Nucleus accumbens (tissue), 56 donors: ENCODE data around the gene SMG6.
A peak's percentile ranks its signal among the peaks of the same experiment; 100 is the strongest.
"Not testable (repeated sequence)": the region's sequence is repeated elsewhere in the genome, so short reads cannot be mapped to it uniquely, and the experiment has no call there.

Experiments used
- DNase-seq, 56 donors: peaks; one replicate each; lab custom pipeline; 2025; lab: John Stamatoyannopoulos, UW

The SMG6 gene

DNA sequence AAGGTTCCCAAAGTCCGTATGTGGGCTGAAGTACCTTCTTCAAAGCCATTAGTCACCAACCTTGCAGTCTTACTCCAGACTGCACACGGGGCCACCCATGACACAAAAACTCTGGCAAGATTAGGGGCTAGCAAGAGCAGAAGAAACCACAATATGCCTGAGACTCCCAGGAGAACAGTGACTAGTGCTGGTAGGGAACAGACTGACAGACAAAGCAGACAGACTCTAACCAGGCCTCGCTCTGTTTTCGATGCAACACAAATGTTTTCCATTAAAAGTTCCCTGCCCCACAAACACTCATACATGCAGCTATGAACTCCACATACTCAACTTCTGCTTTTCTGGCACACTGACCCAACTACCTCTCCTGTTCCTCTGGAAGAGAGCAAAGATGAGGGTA is 146.5 kb downstream of the SMG6 start:
- no peak for DNase-seq

DNA sequence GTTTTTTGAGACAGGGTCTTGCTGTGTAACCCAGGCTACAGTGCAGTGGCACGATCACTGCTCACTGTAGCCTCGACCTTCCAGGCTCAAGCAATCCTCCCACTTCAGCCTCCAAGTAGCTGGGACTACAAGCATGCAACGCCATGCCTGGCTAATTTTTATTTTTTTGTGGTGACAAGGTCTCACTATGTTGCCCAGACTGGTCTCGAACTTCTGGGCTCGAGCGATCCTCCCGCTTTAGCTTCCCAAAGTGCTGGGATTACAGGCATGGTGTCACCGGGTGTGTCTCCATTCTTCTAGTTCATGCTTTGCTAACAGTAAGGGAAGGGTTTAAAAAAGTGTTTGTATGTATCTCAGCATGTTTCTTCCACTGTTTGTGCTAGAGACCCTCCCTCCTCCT is 146.9 kb downstream of the SMG6 start:
- no peak for DNase-seq

DNA sequence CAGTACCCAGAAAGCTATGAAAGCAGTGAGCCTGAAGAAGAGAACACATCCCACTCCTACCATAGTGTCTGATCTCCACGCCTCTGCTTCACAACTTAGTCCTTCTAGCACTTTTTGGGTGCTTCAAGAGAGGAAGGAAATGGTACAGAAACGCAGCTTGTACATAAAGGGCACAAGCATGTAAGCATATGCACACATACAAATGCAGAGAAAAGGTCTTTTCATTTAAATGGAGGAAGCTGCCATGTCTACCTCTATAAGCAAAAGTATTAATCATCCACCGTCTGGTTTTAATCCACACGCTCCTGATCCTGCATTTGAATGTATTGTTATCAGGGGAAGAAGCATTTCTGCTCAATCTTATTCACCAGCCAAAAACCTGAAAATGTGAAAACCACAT is 148.0 kb downstream of the SMG6 start:
- no peak for DNase-seq

DNA sequence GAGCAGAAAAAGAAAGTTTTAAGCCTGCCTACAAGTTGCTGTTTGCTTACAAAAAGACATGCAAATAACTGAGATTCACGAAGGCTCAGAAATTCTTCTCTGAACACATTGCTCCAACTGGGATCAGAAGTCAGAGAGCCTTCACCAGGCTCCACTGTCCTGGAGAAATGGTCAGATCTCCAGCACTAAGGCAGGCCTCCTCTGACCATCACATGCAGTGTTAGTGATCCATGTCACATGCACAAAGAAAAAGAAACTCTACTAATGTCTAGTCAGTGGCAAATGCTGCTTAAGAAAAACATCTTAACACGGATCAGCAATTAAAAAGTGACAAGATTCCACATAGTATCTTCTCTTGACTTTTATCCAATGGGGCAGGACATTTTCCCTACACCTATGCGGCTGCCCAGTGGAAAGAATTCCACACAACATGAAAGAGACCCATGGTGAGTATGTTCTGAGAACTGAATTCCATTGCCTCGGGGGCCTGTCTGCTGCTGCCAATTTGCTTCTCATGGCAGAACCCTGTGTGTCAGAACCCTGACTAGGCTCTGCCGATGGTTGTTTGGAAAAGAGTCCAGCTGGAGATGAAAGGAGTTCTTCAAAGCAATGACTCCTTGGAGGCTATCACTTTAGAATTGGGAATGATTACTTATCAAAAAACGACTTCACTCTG is 152.1 kb downstream of the SMG6 start:
- no peak for DNase-seq

DNA sequence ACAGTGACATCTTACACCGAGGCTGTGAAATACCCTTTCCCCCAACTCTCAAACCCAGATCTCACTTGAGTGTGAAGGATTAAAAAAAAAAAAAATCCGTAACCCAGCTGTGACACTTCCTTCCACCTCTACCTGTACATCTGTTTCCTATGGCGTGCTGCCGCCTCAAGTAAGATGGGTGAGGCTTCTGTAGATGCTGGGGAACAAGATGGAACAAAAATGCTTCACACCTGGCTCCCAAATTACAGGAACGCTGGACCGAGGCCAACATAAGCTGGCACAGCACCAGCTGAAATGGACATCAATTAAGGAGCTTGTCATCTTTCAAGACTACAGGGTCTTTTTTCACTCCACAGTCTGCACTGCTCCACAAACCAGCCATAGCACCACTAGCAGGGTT is 152.8 kb downstream of the SMG6 start:
- no peak for DNase-seq

DNA sequence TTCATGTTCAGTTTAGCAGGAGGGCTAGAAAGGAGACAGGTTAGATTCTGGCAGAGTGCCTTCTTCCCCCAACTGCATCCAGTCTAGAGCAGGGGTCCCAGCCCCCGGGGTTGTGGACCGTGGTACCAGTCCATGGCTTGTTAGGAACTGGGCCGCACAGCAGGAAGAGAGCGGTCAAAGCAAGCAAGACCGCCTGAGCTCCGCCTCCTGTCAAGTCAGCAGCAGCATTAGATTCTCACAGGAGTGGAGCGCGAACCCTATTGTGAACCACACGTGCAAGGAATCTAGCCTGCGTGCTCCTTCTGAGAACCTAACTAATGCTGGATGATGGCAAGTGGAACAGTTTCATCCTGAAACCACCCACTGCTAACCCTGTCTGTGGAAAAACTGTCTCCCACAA is 153.7 kb downstream of the SMG6 start:
- no peak for DNase-seq

DNA sequence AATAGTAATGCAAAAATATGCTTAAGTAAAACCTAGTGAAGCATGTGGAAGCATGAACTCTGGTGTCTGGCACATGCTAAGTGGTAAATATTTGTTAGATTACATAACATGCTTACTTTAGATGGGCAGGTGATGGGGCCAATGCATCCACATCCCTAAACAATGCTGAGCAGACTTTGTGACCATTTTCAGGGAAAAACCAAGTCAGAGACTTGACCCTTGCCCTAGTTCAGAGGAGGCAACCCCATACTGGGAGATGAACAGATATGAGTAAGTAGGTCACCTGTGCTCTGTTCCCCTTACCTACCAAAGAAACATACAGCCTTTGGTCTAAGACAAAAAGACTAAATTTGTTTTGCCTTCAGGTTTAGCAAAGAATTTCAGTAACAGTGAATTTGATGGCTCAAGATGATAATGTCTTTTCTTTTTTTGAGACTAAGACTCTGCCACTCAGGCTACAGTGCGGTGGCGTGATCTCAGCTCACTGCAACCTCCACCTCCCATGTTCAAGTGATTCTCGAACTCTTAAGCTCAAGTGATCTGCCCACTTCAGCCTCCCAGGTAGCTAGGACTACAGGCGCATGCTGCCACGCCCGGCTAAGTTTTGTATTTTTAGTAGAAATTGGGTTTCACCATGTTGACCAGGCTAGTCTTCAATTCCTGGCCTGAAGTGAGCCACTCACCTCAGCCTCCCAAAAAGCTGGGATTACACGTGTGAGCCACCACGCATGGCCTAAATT is 157.3 kb downstream of the SMG6 start:
- DNase-seq, result no peak

DNA sequence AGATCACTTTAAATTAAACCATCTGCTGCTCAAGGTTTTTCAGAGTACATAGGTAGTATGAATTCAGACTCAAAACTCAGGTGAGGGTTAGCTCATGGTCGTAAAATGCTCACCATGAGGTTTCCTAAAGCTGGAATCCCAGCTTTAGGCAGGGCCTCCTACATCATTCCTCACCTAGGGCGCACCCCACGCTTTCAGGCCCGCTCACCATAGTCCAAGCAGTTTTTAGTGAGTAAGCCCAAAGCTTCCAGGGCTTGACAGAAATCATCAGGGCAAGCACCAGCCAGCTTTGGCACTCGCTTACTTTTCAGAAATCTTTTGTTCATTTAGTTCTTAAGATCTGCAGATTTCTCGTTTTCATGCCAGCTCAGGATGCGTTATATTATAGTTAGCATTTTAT is 158.9 kb downstream of the SMG6 start:
- DNase-seq, result no peak

DNA sequence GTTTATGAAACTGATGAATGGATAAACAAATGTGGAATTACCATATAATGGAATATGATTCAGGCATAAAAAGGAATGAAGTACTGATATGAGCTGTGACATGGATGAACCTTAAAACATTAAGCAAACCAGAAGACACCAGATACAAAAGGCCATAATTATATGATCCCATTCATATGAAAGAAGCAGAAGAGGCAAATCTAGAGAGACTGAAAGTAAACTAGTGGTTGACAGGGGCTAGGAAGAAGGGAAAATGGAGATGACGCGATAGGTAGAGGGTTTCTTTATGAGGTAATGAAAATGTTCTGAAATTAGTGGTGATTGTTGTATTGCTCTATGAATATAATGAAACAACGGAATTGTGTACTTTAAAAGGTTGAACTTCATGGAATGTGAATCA is 160.3 kb downstream of the SMG6 start:
- DNase-seq, result no peak

DNA sequence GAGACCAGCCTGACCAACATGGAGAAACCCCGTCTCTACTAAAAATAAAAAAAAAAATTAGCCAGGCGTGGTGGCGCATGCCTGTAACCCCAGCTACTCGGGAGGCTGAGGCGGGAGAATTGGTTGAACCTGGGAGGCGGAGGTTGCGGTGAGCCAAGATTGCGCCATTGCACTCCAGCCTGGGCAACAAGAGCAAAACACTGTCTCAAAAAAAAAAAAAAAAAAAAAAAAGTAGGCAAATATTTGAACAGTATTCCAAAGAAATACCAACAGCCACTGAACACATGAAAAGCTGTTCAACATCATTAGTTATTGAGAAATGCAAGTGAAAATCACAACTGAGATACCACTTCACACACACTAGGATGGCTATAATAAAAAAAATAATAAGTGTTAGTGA is 160.9 kb downstream of the SMG6 start:
- not testable (repeated sequence) for DNase-seq

DNA sequence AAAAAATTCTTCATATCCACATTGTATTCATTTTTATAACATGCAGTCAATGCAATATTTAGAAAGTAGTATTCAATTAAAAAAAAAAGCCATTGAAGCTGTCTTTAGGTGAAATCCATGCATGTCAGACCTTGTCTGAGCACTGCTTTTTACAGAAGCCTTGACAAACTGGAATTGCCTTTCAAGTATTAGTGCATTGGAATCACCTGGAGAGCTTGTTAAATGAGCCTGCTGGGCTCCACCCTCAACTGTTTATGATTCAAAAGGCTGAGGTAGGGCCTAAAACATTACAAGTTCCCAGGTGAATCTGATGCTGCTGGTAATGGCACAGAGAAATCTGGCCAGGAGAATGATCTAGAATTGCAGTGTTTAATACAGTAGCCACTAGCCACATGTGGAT is 162.9 kb downstream of the SMG6 start:
- DNase-seq, result no peak

DNA sequence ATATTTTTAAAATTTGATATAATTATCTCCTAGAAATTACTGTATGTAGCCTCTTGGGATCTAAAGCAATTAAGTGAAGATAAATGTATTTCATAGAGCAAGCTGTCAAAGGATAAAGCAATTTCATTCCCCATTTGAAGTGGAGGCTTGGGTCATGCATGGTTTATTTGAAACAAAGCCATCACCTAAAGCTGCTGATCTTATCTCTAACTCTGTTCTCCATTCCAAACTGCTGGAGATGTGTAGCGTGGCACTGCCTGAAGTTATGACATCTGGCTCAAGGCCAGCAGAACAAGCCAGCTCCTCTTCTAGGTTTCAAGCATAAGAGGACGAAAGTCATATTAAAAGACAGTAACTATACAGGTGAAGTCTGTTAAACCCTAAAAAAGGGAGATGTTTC is 164.8 kb downstream of the SMG6 start:
- DNase-seq, result no peak

DNA sequence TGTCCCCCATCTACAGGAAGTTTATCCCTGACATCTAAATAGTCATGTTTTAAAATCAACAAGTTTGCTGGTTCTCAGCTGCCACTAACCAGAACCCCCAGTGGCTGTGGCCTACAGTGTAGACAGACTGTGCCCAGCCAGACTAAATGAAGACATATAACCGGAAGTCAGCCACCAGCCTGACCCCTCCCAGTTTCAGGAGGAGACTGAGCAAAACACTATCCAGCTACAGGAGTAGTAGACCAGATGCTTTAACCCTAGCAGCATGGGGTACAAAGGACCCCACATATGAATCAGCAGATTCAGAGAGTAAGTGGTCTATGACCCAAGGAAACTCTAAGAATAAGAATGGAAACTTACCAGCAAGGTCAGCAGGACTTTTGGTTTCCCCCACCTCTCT is 165.3 kb downstream of the SMG6 start:
- no peak for DNase-seq

DNA sequence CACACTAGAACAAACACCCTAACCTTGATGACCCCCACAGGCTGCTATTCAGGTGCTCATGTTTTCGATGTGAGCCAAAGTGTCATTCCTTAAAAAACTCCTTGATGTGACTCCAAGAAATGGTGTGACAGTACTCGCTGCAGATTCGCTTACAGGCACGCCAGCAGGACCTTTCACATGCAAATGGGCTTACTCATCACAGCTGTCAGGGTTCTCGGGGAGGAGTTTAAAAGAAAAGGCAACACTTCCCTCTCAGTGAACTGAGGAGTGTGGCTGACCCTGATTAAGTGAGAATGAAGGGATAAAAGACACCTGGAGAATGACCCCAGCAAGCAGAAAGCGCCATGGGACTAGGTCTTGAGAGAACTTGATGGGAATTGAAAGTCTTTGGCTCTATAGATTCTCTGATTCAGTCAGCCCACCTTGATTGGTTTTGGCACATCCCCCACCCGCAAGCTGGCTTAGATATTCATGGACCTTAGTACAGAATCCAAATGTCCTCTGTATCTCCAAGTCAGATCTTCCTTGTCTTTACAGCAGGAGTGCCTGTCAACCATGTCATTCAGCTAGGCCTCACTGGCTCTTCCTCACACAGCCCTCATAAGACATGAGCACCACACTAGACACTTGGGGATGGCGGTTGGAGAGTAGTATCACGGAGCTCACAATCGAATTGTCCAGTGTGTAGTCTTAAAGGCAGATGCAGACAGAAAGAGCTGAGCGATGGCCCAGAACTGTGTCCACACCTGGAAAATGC is 166.1 kb downstream of the SMG6 start:
- peak in 5 of 56 donors; percentile 2 to 21 (median 8) for DNase-seq

DNA sequence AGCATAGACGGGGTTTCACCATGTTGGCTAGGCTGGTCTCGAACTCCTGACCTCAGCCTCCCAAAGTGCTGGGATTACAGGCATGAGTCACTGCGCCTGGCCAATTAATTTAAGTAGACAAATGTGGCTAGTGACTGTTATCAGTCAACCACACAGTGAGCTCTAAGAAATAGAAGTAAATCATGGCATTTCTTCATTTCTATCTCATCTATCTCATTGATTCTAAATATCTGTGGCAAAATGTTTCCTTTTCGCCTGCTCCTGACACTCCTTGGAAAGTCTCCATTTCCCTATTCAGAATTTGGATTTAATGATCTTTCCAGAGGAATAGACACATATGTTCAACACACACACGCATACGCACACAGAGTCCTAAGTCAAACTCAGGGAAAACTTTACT is 167.3 kb downstream of the SMG6 start:
- no peak for DNase-seq

DNA sequence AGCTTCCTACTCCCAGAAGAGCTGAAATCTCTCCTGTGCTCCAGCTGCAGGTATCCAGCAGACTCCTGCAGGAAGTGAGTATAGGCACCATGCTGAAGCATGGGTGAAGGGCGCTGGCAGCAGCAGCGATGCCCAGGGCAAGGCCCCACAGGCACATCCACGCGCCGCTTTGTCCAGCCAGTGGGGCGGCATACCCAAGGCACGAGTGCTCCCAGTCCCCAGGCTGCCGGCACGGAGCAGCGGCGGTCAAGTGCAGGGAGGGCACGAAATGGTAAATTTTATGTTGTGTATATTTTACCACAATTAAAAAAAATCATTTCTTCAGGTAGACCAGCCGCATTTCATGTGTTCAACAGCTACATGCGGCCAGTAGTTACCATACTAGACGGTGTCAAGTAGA is 175.6 kb downstream of the SMG6 start:
- DNase-seq, result no peak

DNA sequence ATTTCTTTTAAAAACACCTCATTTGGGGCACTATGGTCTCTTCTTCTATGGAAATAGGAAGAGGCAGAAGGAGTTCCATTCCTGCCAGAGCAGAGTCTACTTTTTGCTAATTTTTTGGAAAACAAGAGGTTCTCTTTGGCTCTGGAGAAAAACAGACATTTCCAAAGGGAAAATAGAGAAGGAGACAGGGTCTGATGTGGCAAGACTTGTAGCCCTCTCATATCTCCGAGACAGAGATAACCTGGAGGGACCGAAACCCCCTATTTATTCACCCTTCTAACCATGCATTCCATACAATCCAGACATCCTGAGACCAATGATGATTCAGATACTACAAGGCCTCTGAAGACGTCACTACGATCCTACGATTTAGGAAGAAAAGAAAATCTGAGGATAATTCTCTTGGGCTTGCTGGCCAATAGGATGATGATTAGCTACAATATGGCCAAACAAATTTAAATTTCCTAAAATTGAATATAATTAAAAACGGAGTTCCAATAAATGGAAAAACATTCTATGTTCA is 178.5 kb downstream of the SMG6 start:
- DNase-seq, result no peak

DNA sequence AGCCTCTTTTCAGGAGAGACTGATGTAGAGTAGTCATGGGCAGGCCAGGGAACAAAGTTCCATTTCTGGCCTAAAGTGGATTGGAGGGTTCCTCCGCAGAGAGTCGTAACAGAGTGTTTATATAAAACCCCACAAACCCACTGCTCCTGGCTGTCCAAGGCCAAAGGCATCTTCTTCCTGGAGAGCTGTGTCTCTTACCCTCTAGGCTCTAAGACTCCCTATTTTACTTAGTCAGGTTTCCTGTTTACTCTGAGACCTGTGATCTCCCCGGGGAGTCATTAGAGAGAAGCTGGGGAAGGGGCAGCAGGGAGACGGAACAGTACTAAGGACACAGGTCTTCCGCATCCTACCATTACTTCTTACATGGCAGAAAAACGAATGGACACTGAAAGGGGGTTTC is 179.2 kb downstream of the SMG6 start:
- DNase-seq, result no peak

DNA sequence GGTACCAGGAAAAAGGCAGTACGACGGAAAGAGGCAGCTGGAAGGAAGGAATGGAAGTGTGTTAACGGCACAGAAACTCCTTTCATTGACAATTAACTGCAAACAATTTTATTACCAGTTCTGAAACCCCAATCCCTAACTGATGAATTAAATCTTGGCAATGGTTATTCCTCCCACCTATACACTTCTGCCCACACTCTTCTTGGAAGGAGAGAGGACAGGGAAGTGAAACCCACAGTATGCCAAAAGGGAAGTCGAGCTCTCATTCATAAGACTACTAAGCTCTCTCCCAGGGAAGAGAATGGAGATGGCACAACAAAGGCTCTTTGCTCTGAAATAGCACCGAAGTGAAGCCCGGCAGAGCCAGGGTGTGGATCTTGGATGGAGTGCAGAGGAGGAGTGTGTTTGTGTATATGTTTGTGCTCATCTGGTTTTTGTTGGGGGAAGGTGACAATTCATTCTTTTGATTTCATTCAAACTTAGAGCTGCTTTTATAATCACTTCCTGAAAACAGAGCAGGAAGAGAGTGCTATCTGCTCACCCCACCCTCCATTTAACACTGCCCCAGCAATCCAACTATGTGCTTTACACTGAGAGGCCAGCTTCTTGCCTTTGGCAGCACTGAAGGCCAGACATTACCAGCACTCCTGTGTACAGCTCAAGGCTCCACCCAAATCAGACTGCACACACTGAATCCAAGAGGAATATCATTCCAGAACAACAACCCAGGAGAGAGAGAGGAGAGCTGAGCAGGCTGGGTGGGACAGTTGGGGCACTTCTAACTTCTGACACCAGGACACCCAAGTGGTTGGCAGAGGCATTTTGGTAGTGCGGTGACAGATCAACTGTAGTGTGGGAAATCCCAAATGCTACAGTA is 180.0 kb downstream of the SMG6 start:
- peak in 10 of 56 donors; percentile 2 to 15 (median 6) for DNase-seq

DNA sequence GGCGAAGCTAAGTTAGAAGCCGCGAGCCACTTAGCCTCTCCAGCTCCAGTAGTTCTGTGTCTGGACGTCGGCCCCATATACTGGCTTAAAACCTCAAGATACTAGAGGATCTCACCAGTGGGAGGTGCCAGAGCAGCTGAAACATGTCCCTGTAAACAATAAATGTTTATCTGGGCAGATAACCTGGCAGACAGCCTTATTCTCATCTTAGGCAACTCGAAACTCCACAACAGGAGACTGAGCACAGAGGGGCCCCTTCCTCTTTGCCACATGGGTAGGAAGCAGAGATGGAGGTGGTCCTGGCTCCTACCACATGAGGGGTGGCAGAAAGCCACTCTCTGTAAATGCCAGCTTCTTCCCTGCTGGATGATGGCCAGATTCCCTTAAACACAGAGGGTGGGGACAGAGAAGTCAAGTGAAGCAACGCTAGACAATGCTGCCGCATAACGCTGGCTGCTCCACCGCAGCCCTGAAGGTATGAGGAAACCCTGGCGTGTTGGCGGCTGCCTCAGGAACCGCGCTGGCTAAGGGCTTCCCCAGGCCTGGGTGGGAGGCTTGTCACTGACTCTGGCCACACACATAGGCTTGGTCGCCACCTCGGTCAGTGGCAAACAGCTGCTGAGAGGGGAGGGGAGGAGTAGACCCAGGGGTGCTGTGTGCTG is 180.8 kb downstream of the SMG6 start:
- DNase-seq, result peak in 22 of 56 donors; percentile 3 to 49 (median 20)
